ENCODE results near the gene TTC9. TPM values are rescaled to one million over a fixed set of nuclear protein-coding genes. Genes with fewer than 3 reads are reported as not detected.

TTC9 gene
- total RNA-seq, 1 experiment from 2014 or later, result 0.49 TPM

GRCh38 chr14:70655110-70655826 is 13.6 kb downstream of the TTC9 start:
- CTCF ChIA-PET, result no interaction called here
- no TSS peak for BruUV-seq (replicated peaks)
- no peaks in the 10 kb centered on the region; the same call in 1 of the 2 replicates for H3K27me3 ChIP-seq (ENCODE audit: control insufficient read depth, insufficient read depth, low read length)
- no peaks in the 10 kb centered on the region for H3K9me3 ChIP-seq (ENCODE audit: control insufficient read depth, insufficient read depth, low read depth, low read length)
- DNase-seq (ENCODE audit: low read depth, low spot score), result no peak
- no peaks in the 10 kb centered on the region for H3K4me1 ChIP-seq (ENCODE audit: control insufficient read depth, insufficient read depth, low read length)
- H3K4me3 ChIP-seq (ENCODE audit: low read depth in 2 of 2, low read length in 2 of 2), result no peak overlapping the region
- TF ChIP-seq CTCF (IDR thresholded peaks at IDR 0.05) (no peak), REST (IDR thresholded peaks at IDR 0.05; ENCODE audit: insufficient read depth in 1 of 2, low read depth in 2 of 2, low read length in 1 of 2) (no peak), TCF7L2 (IDR thresholded peaks at IDR 0.05; ENCODE audit: low read depth, low read length) (no peak), POLR2AphosphoS5 (IDR thresholded peaks at IDR 0.05; ENCODE audit: low read depth, low read length) (no peak), SIN3A (IDR thresholded peaks at IDR 0.05; ENCODE audit: borderline replicate concordance, insufficient read depth, low read depth, low read length) (no peak)
- no peak for ATAC-seq
- POLR2A ChIA-PET, result interaction anchor here (0.6 kb wide), 1 partner anchor 655 kb away, joined by 4 read pairs; no protein-coding TSS in a partner anchor
- in situ Hi-C loops (cut with HindIII; ENCODE audit: low pct_unique_long_range_greater_than_20kb, low sequenced_read_pairs) (no loop called here), intact Hi-C loops (cut with micrococcal nuclease; ENCODE audit: unreplicated experiment) (no loop called here)
- H3K36me3 ChIP-seq (ENCODE audit: control insufficient read depth, insufficient read depth, low read length), result no peaks in the 10 kb centered on the region
- no peak overlapping the region for H3K27ac ChIP-seq (ENCODE audit: low read length)

GRCh38 chr14:70658899-70659298 is 17.2 kb downstream of the TTC9 start:
- in situ Hi-C loops (cut with HindIII; ENCODE audit: low pct_unique_long_range_greater_than_20kb, low sequenced_read_pairs), result no loop called here
- ATAC-seq (no peak), DNase-seq (ENCODE audit: low read depth, low spot score) (no peak)
- POLR2A ChIA-PET, result interaction anchor here (0.5 kb wide), 1 partner anchor 380 kb away, joined by 3 read pairs; no protein-coding TSS in a partner anchor
- Histone ChIP-seq H3K27me3 (ENCODE audit: control insufficient read depth, insufficient read depth, low read length) (no peaks in the 10 kb centered on the region), H3K4me1 (ENCODE audit: control insufficient read depth, insufficient read depth, low read length) (no peaks in the 10 kb centered on the region), H3K9me3 (ENCODE audit: control insufficient read depth, insufficient read depth, low read depth, low read length) (no peaks in the 10 kb centered on the region), H3K27ac (ENCODE audit: low read length) (no peak overlapping the region), H3K36me3 (ENCODE audit: control insufficient read depth, insufficient read depth, low read length) (no peaks in the 10 kb centered on the region), H3K4me3 (ENCODE audit: low read depth in 2 of 2, low read length in 2 of 2) (no peak overlapping the region)
- TF ChIP-seq POLR2AphosphoS5 (IDR thresholded peaks at IDR 0.05; ENCODE audit: low read depth, low read length) (no peak), REST (IDR thresholded peaks at IDR 0.05; ENCODE audit: insufficient read depth in 1 of 2, low read depth in 2 of 2, low read length in 1 of 2) (no peak), TCF7L2 (IDR thresholded peaks at IDR 0.05; ENCODE audit: low read depth, low read length) (no peak), SIN3A (IDR thresholded peaks at IDR 0.05; ENCODE audit: borderline replicate concordance, insufficient read depth, low read depth, low read length) (no peak), CTCF (IDR thresholded peaks at IDR 0.05) (no peak)
- no TSS peak for BruUV-seq (replicated peaks)
- CTCF ChIA-PET, result no interaction called here
- intact Hi-C loops (cut with micrococcal nuclease; ENCODE audit: unreplicated experiment), result no loop called here

Measured in Panc1 (cell line).